Stimulated activated naive CD4-positive, alpha-beta T cell (primary cell): ENCODE data around the gene DNAH1.

Experiments
- DNase-seq, 6 experiments: peaks; one replicate each; lab custom pipeline; 2025; lab: John Stamatoyannopoulos, UW

Gene DNAH1

GRCh38 chr3:52290596-52291507 lies 25.3 kb upstream of the DNAH1 start:
- DNase-seq: no peak

- DNase-seq: peak in 5 of 6 experiments; percentile 19 to 59 (median 37)
Measured at GRCh38 chr3:52291508-52292181, 24.5 kb upstream of the DNAH1 start.

- DNase-seq: no peak
Measured at GRCh38 chr3:52292247-52293065, 23.7 kb upstream of the DNAH1 start.

- DNase-seq: no peak
Measured at GRCh38 chr3:52293491-52294319, 22.4 kb upstream of the DNAH1 start.

GRCh38 chr3:52294320-52295150 lies 21.6 kb upstream of the DNAH1 start:
- DNase-seq: no peak

GRCh38 chr3:52295671-52296208 lies 20.4 kb upstream of the DNAH1 start:
- DNase-seq: no peak

- DNase-seq: no peak
Measured at GRCh38 chr3:52297242-52298148, 18.6 kb upstream of the DNAH1 start.

- DNase-seq: no peak
Measured at GRCh38 chr3:52298149-52299098, 17.7 kb upstream of the DNAH1 start.

- no peak for DNase-seq
Measured at GRCh38 chr3:52299247-52299878, 16.8 kb upstream of the DNAH1 start.

- peak in 1 of 6 experiments; percentile 15 for DNase-seq
Measured at GRCh38 chr3:52299879-52300611, 16.1 kb upstream of the DNAH1 start.

GRCh38 chr3:52302426-52303145 lies 13.5 kb upstream of the DNAH1 start:
- no peak for DNase-seq

- DNase-seq: no peak
Measured at GRCh38 chr3:52303811-52304210, 12.3 kb upstream of the DNAH1 start.

- no peak for DNase-seq
Measured at GRCh38 chr3:52305926-52306325, 10.2 kb upstream of the DNAH1 start.

GRCh38 chr3:52306978-52307377 lies 9.1 kb upstream of the DNAH1 start:
- no peak for DNase-seq

- DNase-seq: no peak
Measured at GRCh38 chr3:52308308-52308707, 7.8 kb upstream of the DNAH1 start.
